ENCODE data around the gene STRN4.

- TF ChIP-seq ELF1 (IDR thresholded peaks at IDR 0.05), result no peak
- no peak for TF ChIP-seq CTCF (IDR thresholded peaks at IDR 0.05)
- no peak for TF ChIP-seq USF2 (IDR thresholded peaks at IDR 0.05; ENCODE audit: borderline replicate concordance, low read depth, low read length)
- TF ChIP-seq GATA2 (CRISPR knock-in tag; IDR thresholded peaks at IDR 0.05), result no peak
- TF ChIP-seq TEAD4 (IDR thresholded peaks at IDR 0.05; ENCODE audit: borderline replicate concordance, insufficient read depth), result no peak
- TF ChIP-seq TAF1 (IDR thresholded peaks at IDR 0.05; ENCODE audit: borderline replicate concordance, low read depth, low read length), result no peak
- TF ChIP-seq EZH2phosphoT487 (IDR thresholded peaks at IDR 0.05; ENCODE audit: borderline replicate concordance, low read depth), result no peak
- TF ChIP-seq RXRA (IDR thresholded peaks at IDR 0.05; ENCODE audit: borderline replicate concordance, low read depth), result no peak
- TF ChIP-seq POLR2AphosphoS5 (IDR thresholded peaks at IDR 0.05; ENCODE audit: low read depth, low read length), result no peak
Observed at GRCh38 chr19:46782355-46783019, 36.2 kb upstream of the STRN4 start.
